SU-DHL-6 (cell line): Measurements from ENCODE around the gene C5orf46.

Experiments used
- CTCF ChIP-seq: fragments of 200-600 bp; sonication (generic); IDR thresholded peaks from one replicate; pipeline ENCODE4 v1.5.1; 2017; ENCODE audit warnings: antibody characterized with exemption, mild to moderate bottlenecking, low read length, moderate library complexity; ENCODE audit not compliant: insufficient read depth, poor library complexity, severe bottlenecking
- EZH2phosphoT487 ChIP-seq: fragments of 200-600 bp; sonication (generic), shearing (Covaris generic); conservative IDR thresholded peaks from 2 replicates; pipeline ENCODE4 v1.6.1; 2018; ENCODE audit warnings: mild to moderate bottlenecking, antibody characterized with exemption, low read length, moderate library complexity, mixed read lengths

GRCh38 chr5:147911427-147911826 is 5.1 kb upstream of the C5orf46 start:
- TF ChIP-seq CTCF (no peak), EZH2phosphoT487 (no peak)
